Pancreas (tissue), 10 donors: ENCODE results near the gene ATP13A1. TPM values are rescaled to one million over a fixed set of nuclear protein-coding genes. Genes with fewer than 3 reads are reported as not detected.
A peak's percentile ranks its signal among the peaks of the same experiment; 100 is the strongest.

ENCODE experiments used
- ATAC-seq, 4 donors: fragments of 200-7000 bp; cut with Tn5 transposase; one replicate each; pipeline versions ENCODE4 v1.8.0 to v1.9.1; 2020; ENCODE audit warnings: mild to moderate bottlenecking in 4 of 4, moderate library complexity in 4 of 4
- DNase-seq, 6 donors: peaks; one replicate each; pipeline ENCODE4 v3.0.0-alpha.2; 2020
- FAIRE-seq: peaks from 2 replicates; lab custom pipeline; 2012; peaks lifted over from hg19 to GRCh38; lab: Jason Lieb, UNC
- H3K27ac ChIP-seq, 4 donors: fragments of 200-600 bp; sonication (generic); 1 replicate in 3 of 4; 2 replicates in 1 of 4; pipeline versions ENCODE4 v1.5.0 to v1.8.0; 2020
- H3K27me3 ChIP-seq, 4 donors: fragments of 200-600 bp; one replicate each; pipeline ENCODE4 v1.8.0; 2021
- H3K36me3 ChIP-seq, 3 donors: fragments of 200-600 bp; sonication (generic) in 1 of 3; one replicate each; pipeline versions ENCODE4 v1.5.0 to v1.8.0; 2020 to 2021
- H3K4me1 ChIP-seq, 3 donors: fragments of 200-600 bp; one replicate each; pipeline ENCODE4 v1.8.0; 2021
- H3K4me3 ChIP-seq, 4 donors: fragments of 200-600 bp; sonication (generic) in 2 of 4; one replicate each; pipeline versions ENCODE4 v1.5.0 to v1.8.0; 2020 to 2021
- H3K9me3 ChIP-seq, 4 donors: fragments of 200-600 bp; one replicate each; pipeline ENCODE4 v1.8.0; 2021
- CTCF ChIP-seq, 4 donors: fragments of 200-600 bp; sonication (generic) in 3 of 4; IDR thresholded peaks; one replicate each; pipeline versions ENCODE4 v1.5.0 to v1.8.0; 2021; ENCODE audit warnings: antibody characterized with exemption in 4 of 4
- WGBS, 2 donors: extraction: QIAGEN DNeasy Blood & Tissue Kit; methylation state at CpG; one replicate each; pipeline ENCODE4 v1.1.7; 2013; 5-methylcytosine and 5-hydroxymethylcytosine counted together
- intact Hi-C, 3 donors: fragments of 100-400 bp; cut with DNase I; formaldehyde crosslinking; loops; one replicate each; pipeline versions ENCODE4 v1.11.1 to v1.14.2; 2022
- polyA plus RNA-seq, 2 donors: library from polyadenylated mRNA; stranded (reverse); fragments of 200-250 nt; gene quantifications; one replicate each; pipeline ENCODE4 v1.2.3, GENCODE V29; 2013
- total RNA-seq, 6 donors: library from RNA; stranded (reverse); fragmentation: NEBNext Ultra II Directional in 4 of 6; extraction: Animal tissue kit (Norgen Biotek cat#: 25700) in 4 of 6; gene quantifications; one replicate each; pipeline versions ENCODE4 v1.2.1 to v1.2.4, GENCODE V29; 2021 to 2023
- donor health status: healthy with polysubstance abuse.
- donor health status: DM: no; HTN: no; CAD: no; lungs with moderate emphysema.
- donor health status: DM: no; HTN: no; CAD: no.
- donor health status: control.
- donor health status: control.
- donor health status: Bipolar disorder and iron deficiency.
- donor health status: DM: yes; HTN: yes; CAD: no.
- donor health status: DM: no; HTN: no; CAD: no.
- donor health status: DM: no; HTN: no; CAD: no.
- donor health status: DM: yes; HTN: yes; CAD: no.

The ATP13A1 gene
- total and polyA plus RNA-seq, 8 donors: 24.9 to 77.3 (median 36.1) TPM

- peak in 1 of 6 donors; percentile 26 for DNase-seq
- intact Hi-C loops: no loop called here
- no peaks in the 10 kb centered on the region for H3K9me3 ChIP-seq
- H3K27ac ChIP-seq: no peak overlapping the region
- no peaks in the 10 kb centered on the region for H3K36me3 ChIP-seq
- no peaks in the 10 kb centered on the region for H3K4me1 ChIP-seq
- no peak overlapping the region for H3K4me3 ChIP-seq
- FAIRE-seq: no peak
- H3K27me3 ChIP-seq: no peaks in the 10 kb centered on the region
- no peak for TF ChIP-seq CTCF (IDR thresholded peaks at IDR 0.05)
- 74 to 77% methylated on average over 7 of the region's 7 CpGs for WGBS, 2 donors
- ATAC-seq: no peak
Measured at GRCh38 chr19:19619849-19620210, 43.6 kb downstream of the ATP13A1 start.

- no peaks in the 10 kb centered on the region for H3K36me3 ChIP-seq
- no peak overlapping the region for H3K27ac ChIP-seq
- intact Hi-C loops: no loop called here
- no peak for TF ChIP-seq CTCF (IDR thresholded peaks at IDR 0.05)
- H3K4me1 ChIP-seq: no peaks in the 10 kb centered on the region
- DNase-seq (peak in 2 of 6 donors; percentile 35 to 60), ATAC-seq (peak; percentile 18 to 45 (median 22)), FAIRE-seq (no peak)
- H3K9me3 ChIP-seq: no peaks in the 10 kb centered on the region
- 36 to 40% methylated on average over 21 of the region's 21 CpGs for WGBS, 2 donors
- peak overlapping the region in 1 of 4 donors; percentile 37 for H3K4me3 ChIP-seq
- H3K27me3 ChIP-seq: no peaks in the 10 kb centered on the region
Measured at GRCh38 chr19:19619181-19619848, 44.2 kb downstream of the ATP13A1 start.

GRCh38 chr19:19618219-19619051, 45.0 kb downstream of the ATP13A1 start, which contains the start of gene PBX4:
Gene PBX4 (minus strand): TSS chr19:19618687. CDS start chr19:19618629, 58 bp downstream.
- no peaks in the 10 kb centered on the region for H3K4me1 ChIP-seq
- no peak within 1 kb of the TSS for H3K27ac ChIP-seq
- peak within 1 kb of the TSS; percentile 7 to 37 (median 26) for H3K4me3 ChIP-seq
- DNase-seq (peak; percentile 86 to 95 (median 94)), FAIRE-seq (no peak), ATAC-seq (peak; percentile 97 to 99 (median 98))
- WGBS, 2 donors: 5 to 6% methylated on average over 55 to 80 of the region's 80 CpGs
- H3K9me3 ChIP-seq: no peaks in the 10 kb centered on the region
- intact Hi-C loops: no loop called here
- TF ChIP-seq CTCF (IDR thresholded peaks at IDR 0.05): no peak
- H3K27me3 ChIP-seq: no peaks in the 10 kb centered on the region
- H3K36me3 ChIP-seq: no peaks in the 10 kb centered on the region

- no peak for DNase-seq
- WGBS, 2 donors: 86 to 90% methylated on average over 3 of the region's 3 CpGs
- Histone ChIP-seq H3K4me1 (no peaks in the 10 kb centered on the region), H3K4me3 (no peak overlapping the region), H3K27ac (no peak overlapping the region), H3K9me3 (no peaks in the 10 kb centered on the region), H3K27me3 (no peaks in the 10 kb centered on the region), H3K36me3 (no peaks in the 10 kb centered on the region)
- no peak for TF ChIP-seq CTCF (IDR thresholded peaks at IDR 0.05)
- intact Hi-C loops: no loop called here
- ATAC-seq: no peak
- no peak for FAIRE-seq
Measured at GRCh38 chr19:19615086-19615485, 48.4 kb downstream of the ATP13A1 start.
